Hepatocyte (in vitro differentiated cells): ENCODE measurements around the gene DOCK4.

Experiments used
- CTCF ChIP-seq: fragments of 200-600 bp; sonication (generic); IDR thresholded peaks from 2 replicates; pipeline ENCODE4 v1.5.1; 2016; ENCODE audit warnings: antibody characterized with exemption, mild to moderate bottlenecking; ENCODE audit not compliant: poor library complexity
- EZH2phosphoT487 ChIP-seq: fragments of 200-600 bp; sonication (generic); IDR thresholded peaks from one replicate; pipeline ENCODE4 v1.6.1; 2018; ENCODE audit warnings: antibody characterized with exemption, mild to moderate bottlenecking, low read depth, moderate library complexity; ENCODE audit not compliant: unreplicated experiment, severe bottlenecking

DNA sequence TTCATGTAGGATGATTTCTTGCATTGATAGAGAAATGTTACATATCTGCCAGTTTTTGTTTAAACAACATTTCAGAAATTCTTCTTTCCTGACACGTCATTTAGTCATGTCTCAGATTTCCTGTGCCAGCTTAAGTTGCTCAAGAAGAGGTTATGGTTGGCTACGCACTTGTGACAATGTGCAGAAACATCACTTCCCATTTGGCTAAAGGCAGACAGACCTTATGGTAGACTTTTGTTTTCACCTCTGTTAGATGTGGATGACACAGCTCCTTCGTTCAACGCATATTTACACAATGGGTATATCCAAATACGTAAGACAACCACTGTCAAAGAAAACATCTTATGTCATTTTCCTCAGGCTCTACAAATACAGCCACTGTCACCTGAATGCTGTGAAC, 125.8 kb downstream of the DOCK4 start:
- TF ChIP-seq EZH2phosphoT487 = no peak
- no peak for TF ChIP-seq CTCF
